Caco-2 (cell line): ENCODE measurements around the gene SLU7. TPM values are rescaled to one million over a fixed set of nuclear protein-coding genes. Genes with fewer than 3 reads are reported as not detected.

ENCODE experiments used
- BruUV-seq: library from RNA; stranded (reverse); fragments of 400-500 nt; replicated peaks from 2 replicates; lab custom pipeline; 2021; lab: Mats Ljungman, UMichigan
- CTCF ChIA-PET: fragments of 300-600 bp; sonication (Branson Sonifier 250); formaldehyde crosslinking; loops from one replicate; lab custom pipeline; 2022; ENCODE audit warnings: antibody characterized with exemption; lab: Charles Lee
- POLR2A ChIA-PET: fragments of 300-600 bp; sonication (Branson Sonifier 250); formaldehyde crosslinking; loops from one replicate; lab custom pipeline; 2022; ENCODE audit warnings: antibody characterized with exemption; lab: Charles Lee
- DNase-seq, 2 experiments: peaks; one replicate each; pipeline versions ENCODE4 v3.0.0 to v3.0.0-alpha.2; 2020 to 2022
- H3K27me3 ChIP-seq: replicated peaks from 2 replicates; pipeline ENCODE4 v1.6.0; 2011; ENCODE audit warnings: low read length; ENCODE audit not compliant: control insufficient read depth, insufficient read depth
- H3K36me3 ChIP-seq: 2 replicates; pipeline ENCODE4 v1.5.1; 2011; ENCODE audit warnings: low read length; ENCODE audit not compliant: control insufficient read depth, insufficient read depth
- H3K4me1 ChIP-seq: fragments of 250-450 bp; sonication (Bioruptor Pico); 2 replicates; pipeline ENCODE4 v1.5.1; 2020; ENCODE audit warnings: mild to moderate bottlenecking
- H3K4me3 ChIP-seq: 2 replicates; pipeline ENCODE4 v1.5.1; 2011; ENCODE audit warnings: low read depth, mild to moderate bottlenecking, control low read depth, low read length
- H3K9me3 ChIP-seq: fragments of 250-450 bp; sonication (Bioruptor Pico); 2 replicates; pipeline ENCODE4 v1.5.1; 2020; ENCODE audit warnings: mild to moderate bottlenecking, moderate library complexity
- H3K27ac Mint-ChIP-seq: one replicate; pipeline ENCODE4 v1.8.0; 2022; ENCODE audit warnings: mixed read lengths; ENCODE audit not compliant: unreplicated experiment
- H3K27me3 Mint-ChIP-seq: one replicate; pipeline ENCODE4 v1.8.0; 2022; ENCODE audit warnings: mixed read lengths; ENCODE audit not compliant: insufficient read depth, unreplicated experiment
- H3K36me3 Mint-ChIP-seq: one replicate; pipeline ENCODE4 v1.8.0; 2022; ENCODE audit warnings: mild to moderate bottlenecking, mixed read lengths; ENCODE audit not compliant: insufficient read depth, unreplicated experiment
- H3K4me1 Mint-ChIP-seq: one replicate; pipeline ENCODE4 v1.8.0; 2022; ENCODE audit warnings: low read depth, mixed read lengths; ENCODE audit not compliant: unreplicated experiment
- H3K4me3 Mint-ChIP-seq: one replicate; pipeline ENCODE4 v1.8.0; 2022; ENCODE audit warnings: mild to moderate bottlenecking, moderate library complexity, mixed read lengths; ENCODE audit not compliant: unreplicated experiment
- H3K9me3 Mint-ChIP-seq: one replicate; pipeline ENCODE4 v1.8.0; 2022; ENCODE audit warnings: mixed read lengths; ENCODE audit not compliant: unreplicated experiment
- intact Hi-C: fragments of 100-400 bp; cut with micrococcal nuclease; formaldehyde crosslinking; loops from one replicate; pipeline ENCODE4 v1.10.0; 2022; ENCODE audit not compliant: unreplicated experiment
- total RNA-seq: library from RNA; stranded (reverse); gene quantifications from 2 replicates; pipeline ENCODE4 v1.2.3, GENCODE V29; 2022
- TF ChIP-seq, protein P1 (sequence below), 2 experiments: fragments of 200-600 bp in 1 of 2; IDR thresholded peaks; 1 replicate in 1 of 2; 2 replicates in 1 of 2; pipeline versions ENCODE4 v1.5.1 to v1.8.0; 2011 to 2022; ENCODE audit warnings: antibody characterized with exemption in 1 of 2, control low read depth in 1 of 2, inconsistent platforms in 1 of 2, low read depth in 1 of 2, low read length in 1 of 2, mild to moderate bottlenecking in 1 of 2, moderate library complexity in 1 of 2; ENCODE audit not compliant: insufficient read depth in 1 of 2, severe bottlenecking in 1 of 2, unreplicated experiment in 1 of 2

SLU7 gene
- total RNA-seq, 1 experiment from 2014 or later, result 55.0 TPM

DNA sequence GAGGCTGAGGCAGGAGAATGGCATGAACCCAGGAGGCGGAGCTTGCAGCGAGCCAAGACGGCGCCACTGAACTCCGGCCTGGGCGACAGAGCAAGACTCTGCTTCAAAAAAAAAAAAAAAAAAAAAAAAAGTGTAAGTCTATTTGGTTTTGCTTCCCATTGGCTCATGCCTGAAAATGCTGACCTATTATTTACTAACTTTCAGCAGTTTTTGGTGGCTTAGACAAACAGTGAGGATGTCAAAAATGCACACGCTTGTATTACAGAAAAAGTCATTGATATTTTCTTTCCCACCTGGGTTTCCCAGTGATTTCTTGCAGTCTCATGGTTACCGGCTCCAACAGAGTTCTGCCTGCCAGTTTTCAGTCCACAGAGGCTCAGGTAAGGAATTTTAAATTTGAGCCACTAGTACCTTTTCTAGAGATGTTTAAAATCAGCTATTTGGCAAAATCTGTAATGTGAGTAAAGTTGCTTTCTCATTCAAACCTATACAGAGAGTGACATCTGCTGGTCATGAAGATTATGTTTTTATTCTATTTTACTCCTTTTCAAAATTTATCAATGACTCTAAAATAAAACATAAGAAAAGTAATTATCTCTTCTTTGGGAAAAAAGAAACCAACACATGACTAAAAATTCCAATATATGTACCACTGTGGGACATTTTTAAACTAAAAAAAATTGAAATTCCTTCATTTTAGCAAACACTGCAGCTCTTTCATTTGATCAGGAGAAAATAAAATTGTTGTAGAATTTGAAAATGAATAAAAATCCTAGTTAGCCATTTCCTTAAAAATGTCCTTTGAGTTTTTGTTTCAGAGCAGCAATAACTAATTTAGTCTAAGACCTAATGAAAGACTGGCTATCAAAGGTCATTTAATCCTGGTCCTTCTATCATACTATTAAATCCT is 27.8 kb downstream of the SLU7 start:
- intact Hi-C loops, result loop anchor here (1.0 to 5.0 kb wide), 5 partner anchors 46 to 949 kb away; no protein-coding TSS in a partner anchor
- Histone ChIP-seq H3K27me3 (no peaks in the 10 kb centered on the region), H3K4me1 (no peaks in the 10 kb centered on the region), H3K36me3 (no peaks in the 10 kb centered on the region), H3K4me3 (no peak overlapping the region), H3K9me3 (peaks cover 11% of the 10 kb centered on the region)
- no TSS peak for BruUV-seq
- ChIA-PET CTCF (interaction anchor here (0.6 to 1.4 kb wide), 12 partner anchors 9 to 404 kb away, joined by 3 to 16 read pairs (median 4); partner anchors contain the start of genes FAM200C and SLU7), POLR2A (no interaction called here)
- TF ChIP-seq, protein P1, sequence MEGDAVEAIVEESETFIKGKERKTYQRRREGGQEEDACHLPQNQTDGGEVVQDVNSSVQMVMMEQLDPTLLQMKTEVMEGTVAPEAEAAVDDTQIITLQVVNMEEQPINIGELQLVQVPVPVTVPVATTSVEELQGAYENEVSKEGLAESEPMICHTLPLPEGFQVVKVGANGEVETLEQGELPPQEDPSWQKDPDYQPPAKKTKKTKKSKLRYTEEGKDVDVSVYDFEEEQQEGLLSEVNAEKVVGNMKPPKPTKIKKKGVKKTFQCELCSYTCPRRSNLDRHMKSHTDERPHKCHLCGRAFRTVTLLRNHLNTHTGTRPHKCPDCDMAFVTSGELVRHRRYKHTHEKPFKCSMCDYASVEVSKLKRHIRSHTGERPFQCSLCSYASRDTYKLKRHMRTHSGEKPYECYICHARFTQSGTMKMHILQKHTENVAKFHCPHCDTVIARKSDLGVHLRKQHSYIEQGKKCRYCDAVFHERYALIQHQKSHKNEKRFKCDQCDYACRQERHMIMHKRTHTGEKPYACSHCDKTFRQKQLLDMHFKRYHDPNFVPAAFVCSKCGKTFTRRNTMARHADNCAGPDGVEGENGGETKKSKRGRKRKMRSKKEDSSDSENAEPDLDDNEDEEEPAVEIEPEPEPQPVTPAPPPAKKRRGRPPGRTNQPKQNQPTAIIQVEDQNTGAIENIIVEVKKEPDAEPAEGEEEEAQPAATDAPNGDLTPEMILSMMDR (IDR thresholded peaks at IDR 0.05; ENCODE audit: insufficient read depth in 1 of 2, low read depth in 1 of 2, low read length in 1 of 2, severe bottlenecking in 1 of 2, unreplicated experiment in 1 of 2), result peak; percentile 43 to 49
- no peak overlapping the region for H3K27ac Mint-ChIP-seq
- DNase-seq, result no peak
- peaks cover 5% of the 10 kb centered on the region for H3K36me3 Mint-ChIP-seq
- no peaks in the 10 kb centered on the region for H3K27me3 Mint-ChIP-seq
- no peak overlapping the region for H3K4me3 Mint-ChIP-seq
- H3K9me3 Mint-ChIP-seq, result peaks cover 18% of the 10 kb centered on the region
- no peaks in the 10 kb centered on the region for H3K4me1 Mint-ChIP-seq

- Histone ChIP-seq H3K36me3 (no peaks in the 10 kb centered on the region), H3K4me3 (no peak overlapping the region), H3K4me1 (no peaks in the 10 kb centered on the region), H3K27me3 (no peaks in the 10 kb centered on the region), H3K9me3 (peaks cover 11% of the 10 kb centered on the region)
- no TSS peak for BruUV-seq
- Mint-ChIP-seq H3K27me3 (no peaks in the 10 kb centered on the region), H3K27ac (no peak overlapping the region), H3K4me3 (no peak overlapping the region), H3K9me3 (peaks cover 18% of the 10 kb centered on the region), H3K36me3 (peaks cover 5% of the 10 kb centered on the region), H3K4me1 (no peaks in the 10 kb centered on the region)
- CTCF ChIA-PET, result no interaction called here
- intact Hi-C loops, result no loop called here
- POLR2A ChIA-PET, result no interaction called here
- TF ChIP-seq, protein P1 (IDR thresholded peaks at IDR 0.05; ENCODE audit: insufficient read depth in 1 of 2, low read depth in 1 of 2, low read length in 1 of 2, severe bottlenecking in 1 of 2, unreplicated experiment in 1 of 2), result no peak
- DNase-seq, result no peak
These were observed 31.4 kb downstream of the SLU7 start for GRCh38 chr5:160387445-160387844.

- Mint-ChIP-seq H3K27ac (no peak overlapping the region), H3K27me3 (no peaks in the 10 kb centered on the region), H3K4me1 (no peaks in the 10 kb centered on the region), H3K9me3 (peaks cover 18% of the 10 kb centered on the region), H3K36me3 (peaks cover 5% of the 10 kb centered on the region), H3K4me3 (no peak overlapping the region)
- DNase-seq, result no peak
- H3K36me3 ChIP-seq, result no peaks in the 10 kb centered on the region
- POLR2A ChIA-PET, result no interaction called here
- no TSS peak for BruUV-seq
- intact Hi-C loops, result no loop called here
- TF ChIP-seq, protein P1 (IDR thresholded peaks at IDR 0.05; ENCODE audit: insufficient read depth in 1 of 2, low read depth in 1 of 2, low read length in 1 of 2, severe bottlenecking in 1 of 2, unreplicated experiment in 1 of 2), result no peak
- CTCF ChIA-PET, result no interaction called here
- no peaks in the 10 kb centered on the region for H3K4me1 ChIP-seq
- peaks cover 11% of the 10 kb centered on the region for H3K9me3 ChIP-seq
- no peak overlapping the region for H3K4me3 ChIP-seq
- no peaks in the 10 kb centered on the region for H3K27me3 ChIP-seq
These were observed 33.4 kb downstream of the SLU7 start for GRCh38 chr5:160385496-160385895.
